OCI-LY1 (cell line): ENCODE data around the gene ARV1.

Source experiments
- H2AFZ ChIP-seq: fragments of 200-600 bp; sonication (generic), shearing (Covaris generic); 2 replicates; pipeline ENCODE4 v1.6.0; 2014; ENCODE audit warnings: antibody characterized with exemption, mild to moderate bottlenecking, low read length
- H3F3A ChIP-seq: fragments of 200-600 bp; sonication (generic), shearing (Covaris generic); 2 replicates; pipeline ENCODE4 v1.6.0; 2014; ENCODE audit warnings: mild to moderate bottlenecking, antibody characterized with exemption, low read length, moderate library complexity; ENCODE audit not compliant: insufficient read depth
- H3K27ac ChIP-seq: fragments of 200-600 bp; sonication (generic); 2 replicates; pipeline ENCODE4 v1.5.1; 2014; ENCODE audit warnings: low read length, mixed run types, mild to moderate bottlenecking, low read depth; ENCODE audit not compliant: poor library complexity, severe bottlenecking
- H3K27me3 ChIP-seq: fragments of 200-600 bp; sonication (generic); 2 replicates; pipeline ENCODE4 v1.6.0; 2014; ENCODE audit warnings: antibody characterized with exemption, mild to moderate bottlenecking, low read length, moderate library complexity; ENCODE audit not compliant: insufficient read depth
- H3K36me3 ChIP-seq: fragments of 200-600 bp; sonication (generic); 2 replicates; pipeline ENCODE4 v1.6.1; 2014; ENCODE audit warnings: mild to moderate bottlenecking, antibody characterized with exemption, low read length, moderate library complexity, mixed read lengths; ENCODE audit not compliant: insufficient read depth
- H3K4me1 ChIP-seq: fragments of 200-600 bp; sonication (generic); 2 replicates; pipeline ENCODE4 v1.5.1; 2014; ENCODE audit warnings: mild to moderate bottlenecking, low read length, moderate library complexity; ENCODE audit not compliant: insufficient read depth, severe bottlenecking
- H3K4me2 ChIP-seq: fragments of 200-600 bp; sonication (generic), shearing (Covaris generic); 2 replicates; pipeline ENCODE4 v1.6.1; 2014; ENCODE audit warnings: low read length
- H3K4me3 ChIP-seq: fragments of 200-600 bp; sonication (generic); 2 replicates; pipeline ENCODE4 v1.5.1; 2014; ENCODE audit warnings: low read length, low read depth, mild to moderate bottlenecking, mixed read lengths; ENCODE audit not compliant: poor library complexity, severe bottlenecking
- H3K79me2 ChIP-seq: fragments of 200-600 bp; shearing (Covaris generic); 2 replicates; pipeline ENCODE4 v1.6.1; 2016; ENCODE audit warnings: mixed run types, low read length, mixed read lengths; ENCODE audit not compliant: insufficient read depth
- H3K9ac ChIP-seq: fragments of 200-600 bp; sonication (generic), shearing (Covaris generic); 2 replicates; pipeline ENCODE4 v1.6.1; 2014; ENCODE audit warnings: mild to moderate bottlenecking, low read length, mixed read lengths
- H3K9me2 ChIP-seq: fragments of 200-600 bp; sonication (generic), shearing (Covaris generic); 2 replicates; pipeline ENCODE4 v1.6.1; 2014; ENCODE audit warnings: low read depth, mild to moderate bottlenecking, low read length, mixed read lengths
- H3K9me3 ChIP-seq: fragments of 200-600 bp; shearing (Covaris generic); 2 replicates; pipeline ENCODE4 v1.6.1; 2014; ENCODE audit warnings: low read length, mixed read lengths
- H4K20me1 ChIP-seq: fragments of 200-600 bp; sonication (generic), shearing (Covaris generic); 2 replicates; pipeline ENCODE4 v1.6.0; 2016; ENCODE audit warnings: mild to moderate bottlenecking, low read length; ENCODE audit not compliant: insufficient read depth
- EZH2 ChIP-seq: fragments of 200-600 bp; sonication (generic), shearing (Covaris generic); IDR thresholded peaks from 2 replicates; pipeline ENCODE4 v1.8.0; 2017; ENCODE audit warnings: borderline replicate concordance, mixed run types, mild to moderate bottlenecking, antibody characterized with exemption, low read length, moderate library complexity, mixed read lengths
- TF ChIP-seq, protein P1 (sequence below): fragments of 200-600 bp; sonication (generic), shearing (Covaris generic); IDR thresholded peaks from 2 replicates; pipeline ENCODE4 v1.5.1; 2017; ENCODE audit warnings: mild to moderate bottlenecking, antibody characterized with exemption, low read length, moderate library complexity, mixed read lengths

The ARV1 gene

DNA sequence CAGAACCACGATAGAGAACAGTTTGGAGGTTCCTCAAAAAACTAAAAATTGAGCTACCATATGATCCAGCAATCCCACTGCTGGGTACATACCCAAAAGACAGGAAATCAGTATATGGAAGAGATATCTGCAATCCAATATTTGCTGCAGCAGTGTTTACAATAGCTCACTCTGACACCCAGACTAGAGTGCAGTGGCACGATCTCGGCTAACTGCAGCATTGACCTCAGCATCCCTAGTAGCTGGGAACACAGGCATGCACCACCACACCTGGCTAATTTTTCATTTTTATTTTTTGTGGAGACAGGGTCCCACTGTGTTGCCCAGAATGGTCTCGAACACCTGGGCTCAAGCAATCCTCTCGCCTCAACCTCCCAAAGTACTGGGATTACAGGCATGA is 13.4 kb upstream of the ARV1 start:
- no peak overlapping the region for H3K4me2 ChIP-seq
- H3K9me3 ChIP-seq = no peaks in the 10 kb centered on the region; the same call in 1 of the 2 replicates
- H3K4me1 ChIP-seq = no peaks in the 10 kb centered on the region

DNA sequence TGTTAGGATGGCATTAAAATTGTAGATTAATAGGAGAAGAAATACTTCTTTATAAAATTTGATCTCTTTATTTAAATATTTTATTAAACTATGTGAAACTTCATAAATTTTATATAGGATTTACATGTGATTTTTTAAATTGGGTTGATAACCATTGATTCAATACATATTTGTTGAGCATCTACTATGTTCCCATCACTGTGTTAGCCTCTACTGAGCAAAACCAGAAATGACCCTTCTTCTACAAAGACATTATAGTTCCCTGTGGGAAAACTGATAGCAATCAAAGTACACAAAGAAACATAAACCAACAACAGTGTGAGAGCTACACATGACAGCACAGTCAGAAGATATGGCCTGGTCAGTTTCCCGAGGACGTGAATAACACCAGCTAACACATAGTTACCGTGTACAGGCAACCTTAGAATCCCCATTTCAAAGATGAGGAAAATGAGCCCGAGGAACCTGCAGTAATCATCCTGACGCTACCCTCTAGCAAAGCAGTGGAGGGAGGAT is 12.5 kb upstream of the ARV1 start:
- H3K9me2 ChIP-seq = no peaks in the 10 kb centered on the region
- TF ChIP-seq EZH2 = no peak
- TF ChIP-seq, protein P1, sequence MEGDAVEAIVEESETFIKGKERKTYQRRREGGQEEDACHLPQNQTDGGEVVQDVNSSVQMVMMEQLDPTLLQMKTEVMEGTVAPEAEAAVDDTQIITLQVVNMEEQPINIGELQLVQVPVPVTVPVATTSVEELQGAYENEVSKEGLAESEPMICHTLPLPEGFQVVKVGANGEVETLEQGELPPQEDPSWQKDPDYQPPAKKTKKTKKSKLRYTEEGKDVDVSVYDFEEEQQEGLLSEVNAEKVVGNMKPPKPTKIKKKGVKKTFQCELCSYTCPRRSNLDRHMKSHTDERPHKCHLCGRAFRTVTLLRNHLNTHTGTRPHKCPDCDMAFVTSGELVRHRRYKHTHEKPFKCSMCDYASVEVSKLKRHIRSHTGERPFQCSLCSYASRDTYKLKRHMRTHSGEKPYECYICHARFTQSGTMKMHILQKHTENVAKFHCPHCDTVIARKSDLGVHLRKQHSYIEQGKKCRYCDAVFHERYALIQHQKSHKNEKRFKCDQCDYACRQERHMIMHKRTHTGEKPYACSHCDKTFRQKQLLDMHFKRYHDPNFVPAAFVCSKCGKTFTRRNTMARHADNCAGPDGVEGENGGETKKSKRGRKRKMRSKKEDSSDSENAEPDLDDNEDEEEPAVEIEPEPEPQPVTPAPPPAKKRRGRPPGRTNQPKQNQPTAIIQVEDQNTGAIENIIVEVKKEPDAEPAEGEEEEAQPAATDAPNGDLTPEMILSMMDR = no peak
- H3K4me3 ChIP-seq = no peak overlapping the region
- no peaks in the 10 kb centered on the region; the same call in 1 of the 2 replicates for H3K9me3 ChIP-seq
- no peaks in the 10 kb centered on the region for H3F3A ChIP-seq
- H3K27me3 ChIP-seq = no peaks in the 10 kb centered on the region
- H3K36me3 ChIP-seq = no peaks in the 10 kb centered on the region
- no peak overlapping the region for H2AFZ ChIP-seq
- H4K20me1 ChIP-seq = no peaks in the 10 kb centered on the region
- H3K4me1 ChIP-seq = no peaks in the 10 kb centered on the region
- no peak overlapping the region for H3K27ac ChIP-seq
- no peak overlapping the region for H3K4me2 ChIP-seq
- no peak overlapping the region for H3K9ac ChIP-seq
- 0 out of 2 replicates have a peak, but pooled peaks cover 3% of the 10 kb centered on the region for H3K79me2 ChIP-seq

More for the DNA sequence above, 13.4 kb upstream of the ARV1 start:
- TF ChIP-seq, protein P1 = no peak
- TF ChIP-seq EZH2 = no peak
- H3K9ac ChIP-seq = no peak overlapping the region
- no peaks in the 10 kb centered on the region for H3K9me2 ChIP-seq
- no peaks in the 10 kb centered on the region for H3K27me3 ChIP-seq
- no peak overlapping the region for H2AFZ ChIP-seq
- no peaks in the 10 kb centered on the region for H4K20me1 ChIP-seq
- no peak overlapping the region for H3K4me3 ChIP-seq
- H3K36me3 ChIP-seq = peaks cover 6% of the 10 kb centered on the region; the same call in 1 of the 2 replicates
- H3K27ac ChIP-seq = no peak overlapping the region
- 0 out of 2 replicates have a peak, but pooled peaks cover 3% of the 10 kb centered on the region for H3K79me2 ChIP-seq
- no peaks in the 10 kb centered on the region for H3F3A ChIP-seq

DNA sequence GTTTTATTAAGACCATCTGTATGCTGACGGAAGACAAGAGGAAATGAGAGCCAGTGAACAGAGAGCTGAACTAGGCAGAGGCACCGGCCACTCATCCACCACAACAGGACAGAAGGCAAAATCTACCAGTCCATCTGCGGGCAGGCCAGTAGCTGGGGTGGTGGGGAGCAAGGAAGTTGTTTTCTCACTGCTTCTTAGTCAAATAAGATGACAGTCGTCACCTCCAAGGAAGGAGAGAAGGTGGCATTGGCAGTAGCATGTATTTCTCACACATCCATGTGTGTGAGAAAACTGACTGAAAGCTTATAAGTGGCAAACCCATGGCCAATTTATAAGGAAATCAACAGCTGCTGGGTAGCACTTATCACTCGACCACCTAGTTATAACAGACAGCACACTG is 8.5 kb upstream of the ARV1 start:
- Histone ChIP-seq H3K79me2 (no peaks in the 10 kb centered on the region), H3K4me2 (no peak overlapping the region), H3K27me3 (no peaks in the 10 kb centered on the region), H3K27ac (no peak overlapping the region), H3K4me3 (no peak overlapping the region), H3K9ac (no peak overlapping the region), H3K36me3 (no peaks in the 10 kb centered on the region), H3K4me1 (peaks cover 13% of the 10 kb centered on the region), H2AFZ (no peak overlapping the region), H3K9me2 (no peaks in the 10 kb centered on the region), H3F3A (no peaks in the 10 kb centered on the region), H3K9me3 (no peaks in the 10 kb centered on the region), H4K20me1 (no peaks in the 10 kb centered on the region)
- TF ChIP-seq, protein P1 = no peak
- no peak for TF ChIP-seq EZH2
